OCI-LY1 (cell line): ENCODE results near the gene ZCWPW2.

Experiments used
- H2AFZ ChIP-seq: fragments of 200-600 bp; sonication (generic), shearing (Covaris generic); 2 replicates; pipeline ENCODE4 v1.6.0; 2014; ENCODE audit warnings: antibody characterized with exemption, mild to moderate bottlenecking, low read length
- H3F3A ChIP-seq: fragments of 200-600 bp; sonication (generic), shearing (Covaris generic); 2 replicates; pipeline ENCODE4 v1.6.0; 2014; ENCODE audit warnings: mild to moderate bottlenecking, antibody characterized with exemption, low read length, moderate library complexity; ENCODE audit not compliant: insufficient read depth
- H3K27ac ChIP-seq: fragments of 200-600 bp; sonication (generic); 2 replicates; pipeline ENCODE4 v1.5.1; 2014; ENCODE audit warnings: low read length, mixed run types, mild to moderate bottlenecking, low read depth; ENCODE audit not compliant: poor library complexity, severe bottlenecking
- H3K27me3 ChIP-seq: fragments of 200-600 bp; sonication (generic); 2 replicates; pipeline ENCODE4 v1.6.0; 2014; ENCODE audit warnings: antibody characterized with exemption, mild to moderate bottlenecking, low read length, moderate library complexity; ENCODE audit not compliant: insufficient read depth
- H3K36me3 ChIP-seq: fragments of 200-600 bp; sonication (generic); 2 replicates; pipeline ENCODE4 v1.6.1; 2014; ENCODE audit warnings: mild to moderate bottlenecking, antibody characterized with exemption, low read length, moderate library complexity, mixed read lengths; ENCODE audit not compliant: insufficient read depth
- H3K4me1 ChIP-seq: fragments of 200-600 bp; sonication (generic); 2 replicates; pipeline ENCODE4 v1.5.1; 2014; ENCODE audit warnings: mild to moderate bottlenecking, low read length, moderate library complexity; ENCODE audit not compliant: insufficient read depth, severe bottlenecking
- H3K4me2 ChIP-seq: fragments of 200-600 bp; sonication (generic), shearing (Covaris generic); 2 replicates; pipeline ENCODE4 v1.6.1; 2014; ENCODE audit warnings: low read length
- H3K4me3 ChIP-seq: fragments of 200-600 bp; sonication (generic); 2 replicates; pipeline ENCODE4 v1.5.1; 2014; ENCODE audit warnings: low read length, low read depth, mild to moderate bottlenecking, mixed read lengths; ENCODE audit not compliant: poor library complexity, severe bottlenecking
- H3K79me2 ChIP-seq: fragments of 200-600 bp; shearing (Covaris generic); 2 replicates; pipeline ENCODE4 v1.6.1; 2016; ENCODE audit warnings: mixed run types, low read length, mixed read lengths; ENCODE audit not compliant: insufficient read depth
- H3K9ac ChIP-seq: fragments of 200-600 bp; sonication (generic), shearing (Covaris generic); 2 replicates; pipeline ENCODE4 v1.6.1; 2014; ENCODE audit warnings: mild to moderate bottlenecking, low read length, mixed read lengths
- H3K9me2 ChIP-seq: fragments of 200-600 bp; sonication (generic), shearing (Covaris generic); 2 replicates; pipeline ENCODE4 v1.6.1; 2014; ENCODE audit warnings: low read depth, mild to moderate bottlenecking, low read length, mixed read lengths
- H3K9me3 ChIP-seq: fragments of 200-600 bp; shearing (Covaris generic); 2 replicates; pipeline ENCODE4 v1.6.1; 2014; ENCODE audit warnings: low read length, mixed read lengths
- H4K20me1 ChIP-seq: fragments of 200-600 bp; sonication (generic), shearing (Covaris generic); 2 replicates; pipeline ENCODE4 v1.6.0; 2016; ENCODE audit warnings: mild to moderate bottlenecking, low read length; ENCODE audit not compliant: insufficient read depth
- CTCF ChIP-seq: fragments of 200-600 bp; sonication (generic), shearing (Covaris generic); IDR thresholded peaks from 2 replicates; pipeline ENCODE4 v1.5.1; 2017; ENCODE audit warnings: mild to moderate bottlenecking, antibody characterized with exemption, low read length, moderate library complexity, mixed read lengths
- EZH2 ChIP-seq: fragments of 200-600 bp; sonication (generic), shearing (Covaris generic); IDR thresholded peaks from 2 replicates; pipeline ENCODE4 v1.8.0; 2017; ENCODE audit warnings: borderline replicate concordance, mixed run types, mild to moderate bottlenecking, antibody characterized with exemption, low read length, moderate library complexity, mixed read lengths

The ZCWPW2 gene

GRCh38 chr3:28485164-28485563 lies 136.6 kb downstream of the ZCWPW2 start:
- Histone ChIP-seq H2AFZ (no peak overlapping the region), H3K79me2 (no peaks in the 10 kb centered on the region), H3K9me2 (no peaks in the 10 kb centered on the region), H4K20me1 (no peaks in the 10 kb centered on the region), H3K27ac (no peak overlapping the region), H3K4me2 (no peak overlapping the region), H3K4me3 (no peak overlapping the region), H3K9ac (no peak overlapping the region), H3K36me3 (no peaks in the 10 kb centered on the region), H3K9me3 (no peaks in the 10 kb centered on the region), H3K4me1 (no peaks in the 10 kb centered on the region), H3K27me3 (no peaks in the 10 kb centered on the region), H3F3A (no peaks in the 10 kb centered on the region)
- TF ChIP-seq CTCF (no peak), EZH2 (no peak)

GRCh38 chr3:28495301-28495700 lies 146.8 kb downstream of the ZCWPW2 start:
- no peaks in the 10 kb centered on the region for H3K36me3 ChIP-seq
- H3K4me1 ChIP-seq: no peaks in the 10 kb centered on the region
- H3K27ac ChIP-seq: no peak overlapping the region
- no peaks in the 10 kb centered on the region for H3K79me2 ChIP-seq
- H4K20me1 ChIP-seq: no peaks in the 10 kb centered on the region
- H3F3A ChIP-seq: no peaks in the 10 kb centered on the region
- no peaks in the 10 kb centered on the region for H3K27me3 ChIP-seq
- TF ChIP-seq EZH2: no peak
- no peak for TF ChIP-seq CTCF
- H3K4me2 ChIP-seq: no peak overlapping the region
- H2AFZ ChIP-seq: no peak overlapping the region
- H3K9me3 ChIP-seq: no peaks in the 10 kb centered on the region
- no peak overlapping the region for H3K4me3 ChIP-seq
- no peak overlapping the region for H3K9ac ChIP-seq
- H3K9me2 ChIP-seq: no peaks in the 10 kb centered on the region

- no peak overlapping the region for H3K4me3 ChIP-seq
- H3K9me2 ChIP-seq: no peaks in the 10 kb centered on the region
- H3K36me3 ChIP-seq: no peaks in the 10 kb centered on the region
- H3K27ac ChIP-seq: no peak overlapping the region
- H3K27me3 ChIP-seq: no peaks in the 10 kb centered on the region
- H3K79me2 ChIP-seq: no peaks in the 10 kb centered on the region
- TF ChIP-seq CTCF (no peak), EZH2 (no peak)
- no peak overlapping the region for H3K9ac ChIP-seq
- H2AFZ ChIP-seq: no peak overlapping the region
- H3F3A ChIP-seq: no peaks in the 10 kb centered on the region
- no peaks in the 10 kb centered on the region for H4K20me1 ChIP-seq
- no peak overlapping the region for H3K4me2 ChIP-seq
- H3K4me1 ChIP-seq: no peaks in the 10 kb centered on the region
- no peaks in the 10 kb centered on the region for H3K9me3 ChIP-seq
These were observed 153.9 kb downstream of the ZCWPW2 start for GRCh38 chr3:28502397-28502937.
